DND-41 (cell line): ENCODE results near the gene METTL26.
A peak's percentile ranks its signal among the peaks of the same experiment; 100 is the strongest.

Experiments used
- ATAC-seq: fragments of 200-7000 bp; cut with Tn5 transposase; 3 replicates; pipeline ENCODE4 v1.9.1; 2021; ENCODE audit warnings: low read depth; ENCODE audit not compliant: insufficient read depth
- DNase-seq: peaks from one replicate; pipeline ENCODE4 v3.0.0-alpha.2; 2020
- H2AFZ ChIP-seq: 2 replicates; pipeline ENCODE4 v1.6.0; 2012; ENCODE audit warnings: low read depth, low read length
- H3K27ac ChIP-seq: 2 replicates; pipeline ENCODE4 v1.5.1; 2012; ENCODE audit warnings: low read length, inconsistent platforms
- H3K27me3 ChIP-seq: fragments of 200-600 bp; sonication (generic); 2 replicates; pipeline ENCODE4 v1.6.0; 2012; ENCODE audit warnings: low read length, mild to moderate bottlenecking, inconsistent platforms; ENCODE audit not compliant: insufficient read depth, poor library complexity
- H3K36me3 ChIP-seq: 2 replicates; pipeline ENCODE4 v1.5.1; 2012; ENCODE audit warnings: low read length, inconsistent platforms; ENCODE audit not compliant: insufficient read depth
- H3K4me1 ChIP-seq: 2 replicates; pipeline ENCODE4 v1.5.1; 2012; ENCODE audit warnings: mild to moderate bottlenecking, low read length; ENCODE audit not compliant: insufficient read depth
- H3K4me2 ChIP-seq: 2 replicates; pipeline ENCODE4 v1.6.0; 2012; ENCODE audit warnings: mild to moderate bottlenecking, moderate library complexity, low read length, inconsistent platforms; ENCODE audit not compliant: insufficient read depth
- H3K4me3 ChIP-seq, 2 experiments: fragments of 200-600 bp in 1 of 2; shearing (Covaris generic) in 1 of 2; 2 replicates each; pipeline ENCODE4 v1.5.1; 2012 to 2016; ENCODE audit warnings: inconsistent platforms in 2 of 2, low read length in 2 of 2, mild to moderate bottlenecking in 2 of 2, low read depth in 1 of 2, moderate library complexity in 1 of 2
- H3K79me2 ChIP-seq: 2 replicates; pipeline ENCODE4 v1.6.0; 2012; ENCODE audit warnings: low read length, inconsistent platforms; ENCODE audit not compliant: insufficient read depth
- H3K9ac ChIP-seq: 2 replicates; pipeline ENCODE4 v1.6.0; 2012; ENCODE audit warnings: low read depth, mild to moderate bottlenecking, inconsistent platforms, low read length, moderate library complexity
- H3K9me3 ChIP-seq: 2 replicates; pipeline ENCODE4 v1.5.1; 2012; ENCODE audit warnings: low read length, moderate library complexity, mild to moderate bottlenecking, inconsistent platforms; ENCODE audit not compliant: insufficient read depth, severe bottlenecking
- H4K20me1 ChIP-seq: 2 replicates; pipeline ENCODE4 v1.6.0; 2012; ENCODE audit warnings: low read length; ENCODE audit not compliant: insufficient read depth
- EZH2 ChIP-seq: IDR thresholded peaks from 3 replicates; pipeline ENCODE4 v1.6.1; 2012; ENCODE audit warnings: borderline replicate concordance, low read depth, mild to moderate bottlenecking, moderate library complexity, low read length, inconsistent platforms; ENCODE audit not compliant: severe bottlenecking
- TF ChIP-seq, protein P1 (sequence below): IDR thresholded peaks from 2 replicates; pipeline ENCODE4 v1.5.1; 2012; ENCODE audit warnings: borderline replicate concordance, low read length, moderate library complexity, mild to moderate bottlenecking; ENCODE audit not compliant: poor library complexity, severe bottlenecking; ENCODE audit errors: extremely low read depth

Gene METTL26

DNA sequence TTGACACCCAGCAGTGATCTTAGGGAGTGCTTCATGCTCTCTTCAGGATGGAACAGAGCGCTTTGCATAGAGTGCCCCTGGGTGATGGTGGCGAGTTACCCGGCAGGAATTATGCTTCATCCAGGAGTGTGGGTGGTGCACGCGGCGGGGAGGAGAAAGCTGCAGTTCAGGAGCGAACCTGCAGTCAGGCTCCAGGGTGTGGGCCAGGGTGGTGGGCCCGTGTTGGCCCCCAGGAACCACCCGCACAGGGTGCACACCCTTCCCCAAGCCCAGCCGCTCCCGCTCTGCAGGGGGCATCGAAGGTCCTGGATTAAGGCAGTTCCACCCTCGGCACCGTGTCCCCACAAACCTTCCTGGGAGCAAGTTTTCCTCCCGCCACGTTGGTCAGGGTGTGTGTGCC, 42.3 kb downstream of the METTL26 start:
- peaks cover 18% of the 10 kb centered on the region for H3K4me1 ChIP-seq
- TF ChIP-seq, protein P1, sequence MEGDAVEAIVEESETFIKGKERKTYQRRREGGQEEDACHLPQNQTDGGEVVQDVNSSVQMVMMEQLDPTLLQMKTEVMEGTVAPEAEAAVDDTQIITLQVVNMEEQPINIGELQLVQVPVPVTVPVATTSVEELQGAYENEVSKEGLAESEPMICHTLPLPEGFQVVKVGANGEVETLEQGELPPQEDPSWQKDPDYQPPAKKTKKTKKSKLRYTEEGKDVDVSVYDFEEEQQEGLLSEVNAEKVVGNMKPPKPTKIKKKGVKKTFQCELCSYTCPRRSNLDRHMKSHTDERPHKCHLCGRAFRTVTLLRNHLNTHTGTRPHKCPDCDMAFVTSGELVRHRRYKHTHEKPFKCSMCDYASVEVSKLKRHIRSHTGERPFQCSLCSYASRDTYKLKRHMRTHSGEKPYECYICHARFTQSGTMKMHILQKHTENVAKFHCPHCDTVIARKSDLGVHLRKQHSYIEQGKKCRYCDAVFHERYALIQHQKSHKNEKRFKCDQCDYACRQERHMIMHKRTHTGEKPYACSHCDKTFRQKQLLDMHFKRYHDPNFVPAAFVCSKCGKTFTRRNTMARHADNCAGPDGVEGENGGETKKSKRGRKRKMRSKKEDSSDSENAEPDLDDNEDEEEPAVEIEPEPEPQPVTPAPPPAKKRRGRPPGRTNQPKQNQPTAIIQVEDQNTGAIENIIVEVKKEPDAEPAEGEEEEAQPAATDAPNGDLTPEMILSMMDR: no peak
- TF ChIP-seq EZH2: no peak

DNA sequence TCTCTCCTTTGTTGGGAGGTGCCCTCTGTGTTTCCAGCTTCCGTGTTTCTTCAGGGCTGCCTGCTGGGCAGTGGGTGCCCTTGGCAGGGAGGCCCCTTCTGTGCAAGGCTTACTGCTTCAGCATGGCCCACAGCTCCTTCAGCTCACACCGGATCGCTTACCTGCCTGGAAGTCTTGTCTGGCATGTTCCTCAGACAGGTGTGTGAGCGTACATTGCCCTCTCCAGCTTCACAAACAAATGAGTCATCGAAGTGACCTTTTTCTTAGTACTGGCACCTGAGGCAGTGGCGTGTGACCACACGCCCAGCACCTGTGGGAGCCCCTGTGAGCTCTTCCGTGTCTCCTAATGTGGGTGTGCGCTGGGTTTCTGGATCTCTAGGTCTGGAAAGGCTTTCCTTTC, 42.7 kb downstream of the METTL26 start:
- no peak for ATAC-seq
- no peaks in the 10 kb centered on the region for H3K9me3 ChIP-seq
- H4K20me1 ChIP-seq: peaks cover 55% of the 10 kb centered on the region
- DNase-seq: no peak
- no peak overlapping the region for H3K27ac ChIP-seq
- no peak overlapping the region for H3K9ac ChIP-seq
- peaks cover 73% of the 10 kb centered on the region for H3K79me2 ChIP-seq
- no peak overlapping the region for H2AFZ ChIP-seq
- no peaks in the 10 kb centered on the region for H3K27me3 ChIP-seq
- no peak overlapping the region for H3K4me3 ChIP-seq
- no peak overlapping the region for H3K4me2 ChIP-seq
- no peak for TF ChIP-seq EZH2
- TF ChIP-seq, protein P1: no peak
- H3K4me1 ChIP-seq: peaks cover 19% of the 10 kb centered on the region
- peaks cover 20% of the 10 kb centered on the region for H3K36me3 ChIP-seq

More for the DNA sequence above, 42.3 kb downstream of the METTL26 start:
- ATAC-seq: no peak
- H3K9ac ChIP-seq: no peak overlapping the region
- H3K79me2 ChIP-seq: peaks cover 73% of the 10 kb centered on the region
- no peak overlapping the region for H3K27ac ChIP-seq
- DNase-seq: no peak
- H3K4me2 ChIP-seq: no peak overlapping the region
- H3K9me3 ChIP-seq: no peaks in the 10 kb centered on the region
- H2AFZ ChIP-seq: no peak overlapping the region
- H3K4me3 ChIP-seq: no peak overlapping the region
- H3K27me3 ChIP-seq: no peaks in the 10 kb centered on the region
- peaks cover 51% of the 10 kb centered on the region for H4K20me1 ChIP-seq
- peaks cover 21% of the 10 kb centered on the region for H3K36me3 ChIP-seq

DNA sequence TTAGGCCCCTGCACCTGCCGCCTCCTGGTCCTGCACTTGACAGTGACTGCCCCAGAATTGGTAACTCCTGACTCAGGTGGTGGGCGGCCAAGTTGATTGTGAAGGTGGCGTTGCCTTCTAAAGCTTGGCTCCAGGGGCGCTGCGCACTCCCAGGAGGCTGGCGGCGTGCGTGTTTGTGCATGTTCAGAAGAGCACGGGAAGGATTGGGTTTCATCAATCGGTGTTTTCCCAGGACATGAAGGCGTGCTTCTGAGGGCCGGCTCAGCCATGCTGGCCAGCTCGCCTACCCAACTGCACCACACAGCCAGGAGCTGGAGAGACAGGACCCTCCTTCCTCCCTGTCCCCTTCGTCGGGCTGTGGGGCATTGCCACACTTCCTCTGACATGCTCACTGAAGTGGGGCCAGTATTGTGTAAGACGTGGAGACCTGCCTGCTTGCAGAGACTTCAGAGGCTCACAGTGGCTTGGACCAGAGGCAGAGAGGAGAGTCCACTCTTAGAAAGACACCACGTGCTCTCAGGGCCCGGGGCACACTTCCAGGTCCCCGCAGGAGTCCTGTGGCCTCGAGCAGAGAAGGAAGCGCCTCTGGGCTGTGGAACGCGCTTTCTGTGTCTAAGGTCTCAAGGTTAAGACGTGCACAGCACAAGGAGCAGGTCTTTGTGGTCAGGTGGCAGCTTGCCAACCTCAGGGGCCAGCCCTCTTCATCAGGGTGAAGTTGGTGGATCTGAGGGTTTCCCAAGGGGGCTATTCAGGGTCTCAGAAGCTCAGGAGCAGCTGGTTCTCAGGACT, 43.4 kb downstream of the METTL26 start:
- no peaks in the 10 kb centered on the region for H3K9me3 ChIP-seq
- H3K36me3 ChIP-seq: peaks cover 20% of the 10 kb centered on the region
- H3K4me2 ChIP-seq: peak overlapping the region; percentile 100; the same call in 1 of the 2 replicates
- no peak overlapping the region for H2AFZ ChIP-seq
- peak overlapping the region; percentile 6; the same call in 1 of the 2 replicates for H3K9ac ChIP-seq
- H3K27ac ChIP-seq: no peak overlapping the region; the same call in 1 of the 2 replicates
- peaks cover 26% of the 10 kb centered on the region for H3K4me1 ChIP-seq
- DNase-seq (no peak), ATAC-seq (no peak)
- H3K79me2 ChIP-seq: peaks cover 79% of the 10 kb centered on the region
- TF ChIP-seq EZH2: no peak
- TF ChIP-seq, protein P1: no peak
- no peaks in the 10 kb centered on the region for H3K27me3 ChIP-seq
- no peak overlapping the region for H3K4me3 ChIP-seq
- peaks cover 62% of the 10 kb centered on the region for H4K20me1 ChIP-seq
